Osteocyte (in vitro differentiated cells): Measurements from ENCODE around the gene FGD5. TPM values are rescaled to one million over a fixed set of nuclear protein-coding genes. Genes with fewer than 3 reads are reported as not detected.

Experiments used
- DNase-seq: peaks from one replicate; pipeline ENCODE4 v3.0.0; 2021; ENCODE audit warnings: mixed read lengths; ENCODE audit not compliant: unreplicated experiment; ENCODE audit errors: extremely low spot score
- H3K27ac Mint-ChIP-seq: one replicate; pipeline ENCODE4 v1.8.0; 2021; ENCODE audit warnings: mild to moderate bottlenecking, mixed read lengths; ENCODE audit not compliant: unreplicated experiment
- H3K27me3 Mint-ChIP-seq: one replicate; pipeline ENCODE4 v1.8.0; 2021; ENCODE audit warnings: mixed read lengths; ENCODE audit not compliant: unreplicated experiment
- H3K36me3 Mint-ChIP-seq: one replicate; pipeline ENCODE4 v1.8.0; 2021; ENCODE audit warnings: mixed read lengths; ENCODE audit not compliant: unreplicated experiment
- H3K4me1 Mint-ChIP-seq: one replicate; pipeline ENCODE4 v1.8.0; 2021; ENCODE audit warnings: mixed read lengths; ENCODE audit not compliant: unreplicated experiment
- H3K4me3 Mint-ChIP-seq: one replicate; pipeline ENCODE4 v1.8.0; 2021; ENCODE audit warnings: mild to moderate bottlenecking, moderate library complexity, mixed read lengths; ENCODE audit not compliant: unreplicated experiment
- H3K9me3 Mint-ChIP-seq: one replicate; pipeline ENCODE4 v1.8.0; 2021; ENCODE audit warnings: mixed read lengths; ENCODE audit not compliant: unreplicated experiment
- CTCF ChIP-seq: fragments of 200-600 bp; sonication (generic); IDR thresholded peaks from 2 replicates; pipeline ENCODE4 v1.5.0; 2021; ENCODE audit warnings: antibody characterized with exemption, mild to moderate bottlenecking, moderate library complexity
- total RNA-seq: library from RNA; stranded (reverse); gene quantifications from 2 replicates; pipeline ENCODE4 v1.2.1, GENCODE V29; 2021

The FGD5 gene
- total RNA-seq, 1 donor from 2014 or later, result not detected

DNA sequence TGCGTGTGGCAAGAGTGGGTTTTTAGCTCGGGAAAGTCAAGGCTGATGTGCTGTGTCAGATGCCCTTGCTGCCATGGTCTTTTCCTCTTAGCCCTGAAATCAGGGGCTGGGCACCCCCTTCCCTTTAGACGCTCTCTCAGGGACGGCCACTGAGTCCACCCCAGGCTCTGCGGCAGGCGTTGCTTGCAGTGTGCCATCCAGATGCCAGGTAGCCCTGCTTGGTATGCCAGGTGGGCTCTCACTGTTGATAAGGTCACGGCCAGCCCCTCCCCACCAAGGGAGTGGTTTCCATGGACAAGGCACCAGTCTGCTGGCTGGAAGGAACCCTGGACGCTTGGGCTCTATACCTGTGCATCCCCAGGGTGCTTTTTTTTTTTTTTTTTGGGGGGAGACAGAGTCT lies 24.6 kb downstream of the FGD5 start:
- H3K27me3 Mint-ChIP-seq, result peaks cover 36% of the 10 kb centered on the region
- no peak for TF ChIP-seq CTCF

DNA sequence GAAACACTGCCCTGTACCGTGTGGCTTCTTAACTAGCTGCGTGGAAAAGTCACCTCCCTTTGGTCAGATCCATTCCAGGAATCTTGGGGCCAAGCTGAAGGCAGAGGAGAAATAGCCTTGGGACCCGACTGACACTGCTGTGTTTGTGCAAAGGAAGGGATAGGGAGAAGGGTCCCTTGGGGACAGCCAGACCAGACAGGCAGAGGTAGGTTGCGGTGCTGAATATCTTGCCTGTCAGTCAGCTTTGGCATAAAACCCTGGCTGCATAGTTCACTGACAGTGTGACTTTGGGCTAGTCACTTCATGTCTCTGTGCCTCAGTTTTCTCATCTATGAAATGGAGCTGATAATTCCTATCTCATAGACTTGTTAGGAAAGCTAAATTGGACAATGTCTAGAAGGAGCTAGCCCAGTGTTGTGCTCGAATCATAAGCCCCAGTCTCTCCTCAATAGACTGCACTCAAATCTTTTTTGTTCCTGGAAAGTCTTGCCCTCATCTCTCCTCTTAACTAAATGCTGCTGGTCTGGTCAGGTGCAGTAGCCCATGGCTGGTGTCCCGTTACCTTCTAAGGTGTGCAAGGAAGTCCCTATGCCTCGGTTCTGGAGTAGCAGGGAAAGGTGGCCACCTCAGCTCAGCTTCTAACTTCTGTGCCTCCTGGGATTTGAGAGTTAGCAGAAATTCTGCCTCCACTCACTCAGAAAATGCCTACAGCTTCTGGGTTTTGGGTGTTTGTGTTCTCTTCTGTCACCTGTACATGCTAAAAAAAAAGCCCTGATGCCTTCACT lies 25.8 kb downstream of the FGD5 start:
- DNase-seq, result no peak
- Mint-ChIP-seq H3K4me3 (no peak overlapping the region), H3K9me3 (no peaks in the 10 kb centered on the region), H3K4me1 (no peaks in the 10 kb centered on the region), H3K36me3 (no peaks in the 10 kb centered on the region), H3K27ac (no peak overlapping the region), H3K27me3 (peaks cover 41% of the 10 kb centered on the region)
- no peak for TF ChIP-seq CTCF

More for the DNA sequence above, 24.6 kb downstream of the FGD5 start:
- DNase-seq, result no peak
- H3K36me3 Mint-ChIP-seq, result no peaks in the 10 kb centered on the region
- no peak overlapping the region for H3K4me3 Mint-ChIP-seq
- no peaks in the 10 kb centered on the region for H3K9me3 Mint-ChIP-seq
- no peaks in the 10 kb centered on the region for H3K4me1 Mint-ChIP-seq
- H3K27ac Mint-ChIP-seq, result no peak overlapping the region

DNA sequence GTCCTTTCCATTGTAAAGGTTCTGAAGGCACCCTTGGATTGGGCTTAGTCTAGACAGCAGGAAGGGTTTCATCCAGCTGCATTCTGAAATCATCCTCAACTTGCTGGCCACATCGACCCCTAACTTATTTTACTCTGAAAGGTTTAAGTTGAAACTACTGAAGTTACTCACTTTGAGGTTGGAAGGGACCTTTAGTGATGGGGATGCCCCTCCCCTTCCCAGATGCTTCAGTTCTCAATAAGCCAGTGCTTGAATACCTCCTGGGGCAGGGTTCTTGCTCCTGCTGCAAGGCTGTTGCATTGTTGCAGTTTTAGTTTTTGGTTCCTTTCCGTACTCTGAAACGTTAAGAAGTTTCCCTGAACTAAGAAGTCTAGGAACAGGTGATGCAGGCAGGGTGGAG lies 26.4 kb downstream of the FGD5 start:
- no peaks in the 10 kb centered on the region for H3K9me3 Mint-ChIP-seq
- TF ChIP-seq CTCF, result no peak
- H3K4me3 Mint-ChIP-seq, result no peak overlapping the region
- no peak for DNase-seq
- H3K27me3 Mint-ChIP-seq, result peaks cover 41% of the 10 kb centered on the region
- H3K36me3 Mint-ChIP-seq, result no peaks in the 10 kb centered on the region
- no peak overlapping the region for H3K27ac Mint-ChIP-seq
- H3K4me1 Mint-ChIP-seq, result no peaks in the 10 kb centered on the region

GRCh38 chr3:14845826-14846225 lies 27.1 kb downstream of the FGD5 start:
- no peak overlapping the region for H3K4me3 Mint-ChIP-seq
- H3K27me3 Mint-ChIP-seq, result peaks cover 45% of the 10 kb centered on the region
- no peaks in the 10 kb centered on the region for H3K36me3 Mint-ChIP-seq
- no peak overlapping the region for H3K27ac Mint-ChIP-seq
- no peaks in the 10 kb centered on the region for H3K9me3 Mint-ChIP-seq
- TF ChIP-seq CTCF, result no peak
- no peak for DNase-seq
- H3K4me1 Mint-ChIP-seq, result no peaks in the 10 kb centered on the region

DNA sequence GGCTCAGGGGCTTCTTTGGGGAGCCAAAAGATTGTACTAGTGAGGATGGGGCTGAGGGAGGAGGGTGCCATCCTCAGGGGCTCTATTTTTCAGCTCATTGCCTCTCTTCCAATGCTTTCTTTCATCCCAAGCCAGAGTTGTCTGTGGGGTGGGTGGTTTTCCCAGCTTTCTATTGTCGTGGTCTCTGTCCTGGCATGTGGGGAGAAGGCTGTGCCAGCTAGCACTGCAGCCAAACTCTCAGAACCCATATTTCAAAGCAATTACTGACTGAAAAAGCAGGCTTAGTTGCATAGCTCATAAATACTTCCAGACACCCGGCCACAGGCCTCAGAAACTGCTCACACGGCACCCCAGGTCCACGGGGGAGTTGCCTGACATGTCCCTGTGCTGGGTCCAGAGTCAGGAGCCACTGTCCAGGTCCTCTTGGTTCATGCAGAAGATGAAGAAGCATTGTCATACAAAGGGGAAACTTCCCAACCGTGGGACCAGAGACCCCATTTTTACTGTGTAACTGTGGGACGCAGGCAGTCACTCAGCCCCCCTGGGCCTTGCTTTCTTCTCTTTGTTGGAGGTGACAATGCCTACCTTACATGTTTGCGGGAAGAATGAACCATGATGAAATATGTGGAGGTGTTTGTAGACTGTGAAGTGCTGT lies 27.6 kb downstream of the FGD5 start:
- H3K4me3 Mint-ChIP-seq, result no peak overlapping the region

More for the DNA sequence above, 27.6 kb downstream of the FGD5 start:
- Mint-ChIP-seq H3K27me3 (peaks cover 40% of the 10 kb centered on the region), H3K27ac (no peak overlapping the region), H3K36me3 (no peaks in the 10 kb centered on the region), H3K4me1 (no peaks in the 10 kb centered on the region), H3K9me3 (no peaks in the 10 kb centered on the region)
- no peak for DNase-seq
- no peak for TF ChIP-seq CTCF
